NCI-H2107 treated with DMSO at 0.1 percent for 48 hours (cell line): ENCODE data around the gene PRDX1.
"Not testable (repeated sequence)": the region's sequence is repeated elsewhere in the genome, so short reads cannot be mapped to it uniquely, and the experiment has no call there.

Experiments used
- DNase-seq: peaks from one replicate; lab custom pipeline; 2025; ENCODE audit not compliant: unreplicated experiment; lab: John Stamatoyannopoulos, UW

The PRDX1 gene

DNA sequence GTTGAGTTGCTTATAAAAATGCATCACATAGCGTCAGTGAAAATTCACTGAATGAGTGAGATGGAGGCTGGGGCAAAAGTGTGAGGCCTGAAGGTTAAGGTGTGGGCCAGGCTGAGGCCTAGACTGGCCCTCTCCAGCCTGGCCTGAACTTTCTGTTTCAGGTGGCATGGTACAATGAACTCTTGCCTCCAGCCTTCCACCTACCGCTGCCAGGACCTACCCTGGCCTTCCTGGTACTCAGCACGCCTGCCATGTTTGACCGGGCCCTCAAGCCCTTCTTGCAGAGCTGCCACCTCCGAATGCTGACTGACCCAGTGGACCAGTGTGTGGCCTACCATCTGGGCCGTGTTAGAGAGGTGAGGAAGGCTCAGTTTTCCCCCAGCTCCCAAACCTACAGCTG, 14.5 kb downstream of the PRDX1 start:
- DNase-seq = no peak

DNA sequence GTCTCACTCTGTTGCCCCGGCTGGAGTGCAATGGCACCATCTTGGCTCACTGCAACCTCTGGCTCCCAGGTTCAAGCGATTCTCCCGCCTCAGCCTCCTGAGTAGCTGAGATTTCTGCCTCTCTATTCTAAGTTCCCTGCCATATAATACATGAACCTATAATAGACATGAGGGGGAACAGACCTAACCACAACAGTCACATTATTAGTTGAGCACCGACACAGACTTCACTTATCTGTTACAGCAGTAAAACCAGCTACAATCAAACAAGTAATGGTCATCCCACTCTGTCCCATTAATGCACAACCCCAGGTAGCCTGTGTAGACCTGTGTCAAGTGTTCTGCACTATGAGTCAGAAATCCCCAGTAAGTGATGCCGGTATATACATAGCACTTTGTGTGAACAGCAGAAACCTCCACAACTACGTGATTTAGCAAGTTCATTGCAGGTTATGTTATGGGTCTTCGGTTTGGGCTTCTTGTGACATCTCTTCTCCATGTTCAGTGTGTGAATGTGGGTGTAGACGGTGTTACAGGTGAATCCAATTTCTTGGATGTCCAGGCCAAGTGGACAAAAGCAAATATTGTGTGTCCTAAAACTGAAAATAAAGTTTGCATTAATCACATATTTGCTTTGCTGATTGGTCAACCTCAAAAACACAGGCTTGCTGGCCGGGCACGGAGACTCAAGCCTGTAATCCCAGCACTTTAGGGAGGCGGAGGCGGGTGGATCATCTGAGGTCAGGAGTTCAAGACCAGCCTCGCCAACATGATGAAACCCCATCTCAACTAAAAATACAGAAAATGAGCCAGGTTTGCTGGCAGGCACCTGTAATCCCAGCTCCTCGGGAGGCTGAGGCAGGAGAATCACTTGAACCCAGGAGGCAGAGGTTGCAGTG, 18.0 kb downstream of the PRDX1 start:
- no peak for DNase-seq

DNA sequence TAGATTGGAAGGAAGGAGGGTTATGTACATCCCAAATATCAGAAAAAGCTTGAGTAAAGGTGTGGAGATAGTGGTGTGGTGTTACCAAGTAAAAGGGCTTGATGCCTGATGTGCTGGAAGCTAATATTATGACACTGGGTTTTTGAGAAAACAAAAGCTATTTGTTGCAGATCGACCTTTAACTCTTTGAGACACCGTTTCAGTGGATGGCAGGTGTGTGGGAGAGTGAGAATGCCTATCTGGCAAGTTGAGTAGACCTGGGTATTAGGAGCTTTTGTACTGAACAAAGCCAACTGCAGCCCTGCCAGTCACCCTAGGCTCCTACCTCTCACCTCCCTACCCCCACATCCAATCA, 20.2 kb downstream of the PRDX1 start:
- no peak for DNase-seq

DNA sequence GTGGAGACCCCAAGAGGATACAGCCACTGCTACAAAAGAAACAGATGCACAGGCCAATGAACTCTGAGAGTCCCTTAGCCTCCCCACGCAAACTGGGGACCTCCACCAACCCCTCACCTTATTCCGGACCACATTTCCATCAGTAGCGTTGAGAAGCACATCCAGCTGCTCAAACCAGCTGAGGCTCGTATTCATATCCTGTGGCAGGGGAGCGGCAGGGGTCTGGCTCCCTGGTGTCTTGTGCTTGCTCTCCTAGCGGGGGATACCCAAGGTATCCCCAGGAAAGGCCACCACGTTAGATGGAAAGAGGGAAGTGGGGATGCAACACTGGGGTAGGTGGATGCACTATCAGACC, 22.3 kb downstream of the PRDX1 start:
- no peak for DNase-seq

DNA sequence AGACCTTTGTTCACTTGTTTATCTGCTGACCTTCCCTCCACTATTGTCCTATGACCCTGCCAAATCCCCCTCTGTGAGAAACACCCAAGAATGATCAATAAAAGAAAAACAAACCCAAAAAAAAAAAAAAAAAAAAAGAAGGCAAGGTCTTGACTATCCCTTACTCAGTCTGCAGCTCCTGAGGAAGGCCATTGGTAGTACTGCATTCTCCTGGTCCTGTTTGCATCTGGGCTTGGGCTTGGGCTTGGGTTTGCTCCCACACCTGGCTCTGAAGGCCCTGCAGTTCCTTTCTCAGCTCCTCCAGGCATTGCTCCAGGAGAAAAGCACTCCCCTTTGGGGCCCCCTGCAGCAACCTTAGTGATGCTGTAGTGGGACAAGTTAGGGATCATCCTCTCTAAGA, 23.4 kb downstream of the PRDX1 start:
- DNase-seq = no peak

DNA sequence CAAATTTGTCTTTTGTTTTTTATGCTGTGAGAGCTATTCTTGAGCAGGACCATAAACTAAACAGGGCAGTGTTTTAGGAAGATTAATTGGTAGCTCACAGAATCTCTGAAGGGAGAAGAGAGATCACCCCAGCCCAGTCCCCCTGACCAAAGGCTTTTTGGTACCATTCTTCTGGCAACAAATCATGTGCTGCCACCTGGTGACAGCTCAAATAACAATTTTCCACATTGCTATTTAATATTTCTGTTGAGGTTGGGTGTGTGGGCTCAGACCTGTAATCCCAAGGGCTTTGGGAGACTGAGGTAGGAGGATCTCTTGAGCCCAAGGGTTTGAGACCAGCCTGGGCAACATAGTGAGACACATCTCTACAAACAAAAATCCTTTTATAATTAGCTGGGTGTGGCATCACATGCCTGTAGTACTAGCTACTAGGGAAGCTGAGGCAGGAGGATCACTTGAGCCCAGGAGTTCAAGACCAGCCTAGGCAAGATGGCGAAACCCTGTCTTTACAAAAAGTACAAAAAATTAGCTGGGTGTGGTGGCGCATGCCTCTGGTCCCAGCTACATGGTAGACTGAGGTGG, 28.5 kb downstream of the PRDX1 start:
- peak; percentile 60 for DNase-seq

DNA sequence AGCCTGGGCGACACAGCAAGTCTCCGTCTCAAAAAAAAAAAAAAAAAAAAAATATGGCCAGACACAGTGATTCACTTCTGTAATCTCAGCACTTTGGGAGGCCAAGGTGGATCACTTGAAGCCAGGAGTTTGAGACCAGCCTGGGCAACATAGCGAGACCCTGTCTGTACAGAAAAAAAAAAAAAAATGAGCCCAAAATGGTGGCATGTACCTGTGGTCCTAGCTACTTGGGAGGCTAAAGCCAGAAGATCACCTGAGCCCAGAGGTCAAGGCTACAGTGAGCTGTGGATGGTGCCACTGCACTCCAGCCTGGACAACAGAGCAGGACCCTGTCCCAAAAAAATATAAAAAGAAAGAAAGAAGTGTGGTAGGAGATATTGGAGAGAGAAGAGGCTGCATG, 29.0 kb downstream of the PRDX1 start:
- no peak for DNase-seq

DNA sequence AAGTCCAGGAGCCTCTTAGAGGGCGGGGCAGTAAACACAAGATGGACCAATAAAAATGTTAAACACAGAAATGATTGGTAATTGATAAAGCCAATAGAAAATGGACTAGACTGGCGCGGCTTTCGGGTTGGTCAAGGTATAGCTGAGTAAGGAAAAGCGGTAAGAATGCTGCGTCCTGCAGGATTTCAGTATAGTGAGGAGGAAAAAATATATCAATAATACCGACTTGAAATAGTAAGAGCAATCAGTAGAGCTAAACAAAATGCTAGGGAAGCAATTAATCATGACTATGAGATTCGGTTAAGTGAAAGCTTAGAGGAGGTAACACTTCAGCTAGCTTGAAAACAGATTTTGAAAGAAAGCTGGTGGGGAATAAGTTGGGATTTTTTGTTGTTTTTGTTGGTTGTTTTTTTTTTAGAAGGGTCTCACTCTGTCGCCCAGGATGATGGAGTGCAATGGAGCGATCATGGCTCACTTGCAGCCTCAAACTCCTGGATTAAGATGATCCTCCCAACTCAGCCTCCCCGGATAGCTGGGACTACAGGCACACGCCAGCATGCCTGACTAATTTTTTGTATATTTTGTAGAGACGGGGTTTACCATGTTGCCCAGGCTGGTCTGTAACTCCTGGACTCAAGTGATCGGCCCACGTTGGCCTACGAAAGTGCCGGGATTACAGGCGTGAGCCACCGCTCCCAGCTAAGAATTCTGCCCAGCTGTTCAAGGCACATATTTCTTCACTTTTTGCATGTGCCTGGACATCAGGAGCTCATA, 30.0 kb downstream of the PRDX1 start:
- no peak for DNase-seq

DNA sequence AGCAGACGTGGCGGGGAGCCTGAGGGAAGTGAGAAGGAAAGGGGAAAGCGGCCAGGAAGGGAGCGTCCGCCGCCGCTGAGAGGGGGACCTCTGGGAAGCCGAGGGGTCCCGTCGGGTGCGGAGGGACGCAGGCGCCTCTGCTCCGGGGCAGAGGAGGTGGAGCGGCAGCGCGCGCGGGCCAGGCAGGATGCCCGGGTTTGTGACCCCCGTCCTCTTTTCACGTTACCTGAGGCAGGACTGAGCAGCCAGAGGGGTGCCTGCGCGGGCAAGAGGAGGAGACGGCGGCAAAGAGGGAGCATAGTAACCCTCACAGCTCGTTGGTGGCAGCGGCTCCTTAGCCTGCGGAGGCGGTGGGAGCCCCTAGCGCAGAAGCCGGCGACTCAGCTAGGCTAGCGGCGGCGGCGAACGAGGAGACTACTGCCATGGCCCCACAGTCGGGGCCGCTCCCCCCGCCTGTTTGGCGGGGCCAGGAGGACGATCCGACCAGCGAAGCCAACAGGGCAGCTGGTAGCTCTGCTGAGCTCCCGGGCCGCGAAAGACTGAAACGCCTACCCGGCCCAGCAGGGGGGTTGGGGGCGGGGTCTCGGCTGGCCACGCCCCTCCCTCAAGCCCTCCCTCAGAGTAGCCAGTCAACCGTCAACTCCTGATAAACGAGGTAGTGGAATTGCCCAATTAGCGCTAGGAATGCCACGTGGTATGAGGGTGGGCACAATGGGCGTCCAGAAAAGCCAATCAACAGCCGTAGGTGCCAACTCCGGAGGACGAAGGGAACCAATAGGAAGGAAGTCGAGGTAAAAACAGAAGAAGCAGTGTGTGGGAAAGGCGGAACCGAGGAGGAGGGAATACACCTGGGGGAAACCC, 30.8 kb downstream of the PRDX1 start, which contains the start of gene TESK2:
Gene TESK2 (minus strand): TSS at position 538 of the 861 bp plus-strand sequence. CDS start 33,378 bp downstream, outside the sequence.
- peak; percentile 100 for DNase-seq

DNA sequence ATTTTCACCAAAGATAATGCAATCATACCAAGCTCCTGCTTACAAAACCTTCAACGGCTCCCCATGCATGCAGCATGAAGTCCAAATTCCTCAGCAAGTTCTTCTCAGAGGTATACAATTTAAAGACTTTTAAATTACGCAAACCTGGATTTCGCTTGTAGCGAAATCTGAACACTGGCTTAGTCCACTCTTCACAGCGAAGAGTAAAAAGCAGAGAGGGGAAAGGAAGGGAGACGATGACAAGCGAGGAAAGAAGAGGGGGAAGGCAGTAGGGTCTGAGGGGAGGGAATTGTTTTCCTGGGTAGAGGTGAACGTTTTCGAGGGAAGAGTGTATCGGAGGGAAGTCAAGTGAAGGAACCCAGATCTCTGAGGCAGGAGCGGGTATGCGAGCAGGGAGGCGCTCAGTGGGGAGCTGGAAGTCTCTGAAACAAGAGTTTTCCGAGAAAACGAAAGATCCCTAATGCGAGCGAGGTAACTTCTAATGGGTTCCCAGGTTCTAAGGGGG, 31.5 kb downstream of the PRDX1 start:
- no peak for DNase-seq

DNA sequence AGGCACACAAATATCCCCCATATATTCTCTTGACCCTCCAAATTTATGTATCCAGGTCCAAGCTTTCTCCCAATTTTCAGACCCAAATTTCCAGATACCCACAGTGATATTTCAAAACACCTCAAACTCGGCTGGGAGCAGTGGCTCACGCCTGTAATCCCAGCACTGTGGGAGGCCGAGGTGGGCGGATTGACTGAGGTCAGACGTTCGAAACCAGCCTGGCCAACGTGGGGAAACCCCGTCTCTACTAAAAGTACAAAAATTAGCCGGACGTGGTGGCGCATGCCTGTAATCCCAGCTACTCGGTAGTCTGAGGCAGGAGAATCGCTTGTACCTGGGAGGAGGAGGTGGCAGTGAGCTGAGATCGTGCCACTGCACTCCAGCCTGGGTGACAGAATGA, 32.3 kb downstream of the PRDX1 start:
- DNase-seq = not testable (repeated sequence)

DNA sequence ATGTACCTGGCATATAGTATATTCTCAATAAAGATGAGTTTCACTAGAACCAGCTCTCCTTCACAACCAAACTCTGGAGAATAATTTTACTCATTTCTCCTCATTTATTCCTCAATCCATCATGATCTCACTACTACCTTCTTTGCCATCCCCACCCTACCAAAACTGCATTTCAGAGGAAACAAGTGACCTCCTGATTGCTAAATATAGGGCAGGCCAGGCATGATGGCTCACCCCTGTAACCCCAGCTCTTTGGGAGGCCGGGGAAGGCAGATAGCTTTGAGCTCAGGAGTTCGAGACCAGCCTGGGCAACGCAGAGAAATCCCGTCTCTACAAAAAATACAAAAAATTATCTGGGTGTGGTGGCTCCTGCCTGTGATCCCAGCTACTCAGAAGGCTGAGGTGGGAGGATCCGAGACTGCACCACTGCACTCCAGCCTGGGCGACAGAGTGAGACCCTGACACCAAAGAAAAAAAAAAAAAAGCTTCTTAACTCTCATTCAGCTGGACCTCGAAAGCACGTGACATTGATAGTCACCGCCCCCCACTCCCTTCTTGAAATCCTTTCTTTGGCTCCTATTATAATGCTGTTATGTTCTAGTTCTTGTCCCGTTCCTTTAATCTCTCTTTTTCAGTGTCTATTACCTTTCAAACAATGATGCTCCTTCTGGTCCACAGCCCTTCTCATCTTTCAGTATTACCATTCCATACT, 32.9 kb downstream of the PRDX1 start:
- DNase-seq = peak; percentile 36

DNA sequence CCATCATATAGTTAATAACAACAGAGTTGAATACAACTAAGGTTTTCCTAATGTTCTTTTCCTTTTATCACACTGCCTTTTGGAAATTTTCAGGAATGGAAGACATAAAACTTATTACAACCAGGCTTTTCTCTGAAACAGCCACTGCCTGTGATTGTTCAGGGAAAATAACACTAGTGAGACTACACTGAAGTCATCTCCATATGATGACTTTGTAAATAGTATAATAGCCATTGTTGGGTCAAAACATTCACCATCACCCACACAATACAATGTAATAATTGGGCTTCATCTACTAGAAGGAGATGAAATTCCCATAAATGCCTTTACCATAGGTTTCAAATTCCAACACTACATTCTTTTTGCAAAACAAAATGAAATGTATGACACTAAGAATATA, 35.7 kb downstream of the PRDX1 start:
- DNase-seq = no peak

DNA sequence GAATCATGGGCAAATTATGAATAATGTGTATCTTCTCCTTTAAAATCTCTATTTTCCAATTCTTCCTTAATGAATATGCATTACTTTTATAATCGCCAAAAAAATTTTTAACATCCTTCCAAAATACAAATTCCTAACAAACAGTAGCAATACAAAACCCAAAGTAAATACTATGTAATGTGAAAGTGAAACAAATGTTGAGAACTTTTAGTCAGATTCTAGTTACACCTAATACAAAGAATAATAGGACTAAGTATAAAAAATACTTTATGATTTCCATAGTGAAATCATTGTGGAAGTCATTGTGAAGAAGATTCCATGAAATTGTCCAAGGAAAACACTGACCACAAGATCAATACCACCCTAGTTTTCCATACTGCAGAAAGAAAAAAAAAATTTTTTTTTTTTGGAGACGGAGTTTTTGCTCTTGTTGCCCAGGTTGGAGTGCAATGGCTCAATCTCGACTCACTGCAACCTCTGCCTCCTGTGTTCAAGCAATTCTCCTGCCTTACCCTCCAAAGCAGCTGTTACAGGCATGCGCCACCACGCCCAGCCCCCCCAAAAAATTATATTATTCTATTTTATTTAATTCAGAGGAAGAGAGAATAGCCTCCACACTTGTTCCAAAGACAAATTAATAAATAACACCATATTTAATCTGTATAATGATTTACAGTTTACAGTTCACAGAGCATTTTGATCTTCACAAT, 42.5 kb downstream of the PRDX1 start:
- DNase-seq = no peak

DNA sequence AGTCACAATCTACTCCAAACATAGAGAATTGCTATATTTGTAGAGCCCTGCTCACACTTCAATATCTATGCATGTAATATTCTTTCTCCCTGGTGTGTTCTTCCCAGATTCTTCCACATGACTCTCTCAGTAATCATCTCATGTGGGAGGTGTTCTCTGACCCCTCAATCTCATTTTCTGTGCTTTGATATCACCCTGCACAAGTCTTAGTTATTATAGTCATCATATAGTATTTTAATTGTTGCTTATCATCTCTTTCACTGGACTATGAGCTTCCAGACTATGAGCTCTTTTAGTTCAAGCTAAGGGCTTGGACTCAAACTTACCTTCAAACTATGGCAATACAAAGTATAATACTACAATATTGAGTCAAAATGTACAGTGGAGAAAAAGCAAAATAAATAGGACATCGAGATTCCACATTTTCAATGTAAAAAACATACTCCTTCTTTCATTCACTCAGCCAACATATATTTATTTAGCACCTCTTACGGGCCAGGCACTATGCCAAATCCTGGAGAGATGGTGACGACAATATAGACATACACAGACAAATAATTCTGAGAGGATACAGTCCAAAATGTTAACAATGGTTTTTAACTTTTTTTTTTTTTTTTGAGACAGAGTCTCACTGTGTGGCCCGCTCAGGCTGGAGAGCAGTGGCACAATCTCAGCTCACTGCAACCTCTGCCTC, 43.4 kb downstream of the PRDX1 start:
- DNase-seq = no peak

DNA sequence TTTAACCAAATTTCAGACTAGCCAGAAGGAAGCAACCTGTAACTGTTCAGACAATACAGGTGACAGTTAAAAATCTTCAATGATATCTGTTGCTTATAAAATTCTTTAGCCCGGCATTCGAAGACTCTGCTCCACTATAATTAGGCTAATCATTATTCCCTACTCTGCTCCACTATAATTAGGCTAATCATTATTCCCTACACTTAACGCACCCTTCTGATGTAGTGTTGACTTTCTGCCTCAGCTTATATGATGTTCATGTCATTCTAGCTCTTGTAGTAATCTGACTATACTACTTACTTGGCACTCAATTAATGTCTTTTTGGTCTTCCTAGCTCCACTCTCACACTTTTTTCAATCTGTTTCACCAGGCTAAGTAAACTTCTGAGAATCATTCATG, 44.0 kb downstream of the PRDX1 start:
- no peak for DNase-seq

DNA sequence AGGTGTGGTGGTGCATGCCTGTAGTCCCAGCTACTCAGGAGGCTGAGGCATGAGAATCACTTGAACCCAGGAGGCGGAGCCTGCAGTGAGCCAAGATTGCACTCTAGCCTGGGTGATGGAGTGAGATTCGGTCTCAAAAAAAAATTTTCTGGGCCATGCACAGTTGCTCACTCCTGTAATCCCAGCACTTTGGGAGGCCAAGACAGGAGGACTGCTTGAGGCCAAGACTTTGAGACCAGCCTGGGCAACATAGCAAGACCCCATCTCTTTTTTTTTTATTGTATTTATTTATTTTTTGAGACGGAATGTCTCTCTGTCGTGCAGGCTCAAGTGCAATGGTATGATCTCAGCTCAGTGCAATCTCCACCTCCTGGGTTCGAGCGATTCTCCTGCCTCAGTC, 47.5 kb downstream of the PRDX1 start:
- not testable (repeated sequence) for DNase-seq

DNA sequence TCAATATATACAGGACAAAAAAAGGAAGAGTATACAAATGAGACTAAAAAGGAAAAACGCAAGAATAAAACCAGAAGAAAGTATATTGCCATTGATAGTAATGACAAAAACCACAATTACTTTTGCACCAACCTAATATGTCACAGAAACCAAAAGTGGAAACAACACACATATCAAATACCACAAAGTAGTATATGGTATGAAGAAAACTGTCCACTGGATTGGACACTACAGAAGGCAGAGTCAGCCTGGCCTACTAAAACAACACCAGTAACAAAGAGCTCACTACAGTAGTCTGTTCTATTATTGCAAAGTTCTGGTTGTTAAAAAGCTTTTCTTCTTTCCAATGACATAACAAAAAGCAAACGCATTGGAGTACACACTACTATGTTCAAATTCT, 48.4 kb downstream of the PRDX1 start:
- no peak for DNase-seq

DNA sequence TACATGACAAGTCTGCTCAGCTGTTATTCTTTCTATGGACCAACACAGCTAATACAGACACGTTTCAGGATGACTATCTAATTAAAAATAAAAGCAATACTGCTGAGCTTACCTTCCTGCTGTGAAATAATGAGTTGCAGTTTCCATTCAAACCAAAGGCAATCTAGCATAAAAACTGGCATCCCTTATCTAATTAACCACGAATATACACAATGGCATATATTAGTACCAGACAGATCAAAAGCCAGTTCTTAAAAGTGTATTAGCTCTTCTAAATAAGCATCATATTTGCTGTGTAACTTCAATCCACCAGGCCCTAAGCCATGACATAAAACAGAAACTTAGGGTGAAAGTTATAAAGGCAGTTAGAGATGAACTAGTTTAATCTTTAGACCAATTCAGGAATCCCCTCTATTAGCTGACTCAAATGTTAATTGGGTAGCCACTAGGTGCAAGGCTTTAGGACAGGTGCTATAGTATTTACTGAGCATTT, 51.3 kb downstream of the PRDX1 start:
- DNase-seq = no peak
